Activated CD8-positive, alpha-beta memory T cell treated with anti-CD3 and anti-CD28 coated beads, Interleukin-2, amount 50 U/mL, for 4 hours (primary cell): ENCODE data around the gene SLC26A6.

Experiments used
- DNase-seq: peaks from one replicate; pipeline ENCODE4 v3.0.0-alpha.2; 2020

SLC26A6 gene, protein sequence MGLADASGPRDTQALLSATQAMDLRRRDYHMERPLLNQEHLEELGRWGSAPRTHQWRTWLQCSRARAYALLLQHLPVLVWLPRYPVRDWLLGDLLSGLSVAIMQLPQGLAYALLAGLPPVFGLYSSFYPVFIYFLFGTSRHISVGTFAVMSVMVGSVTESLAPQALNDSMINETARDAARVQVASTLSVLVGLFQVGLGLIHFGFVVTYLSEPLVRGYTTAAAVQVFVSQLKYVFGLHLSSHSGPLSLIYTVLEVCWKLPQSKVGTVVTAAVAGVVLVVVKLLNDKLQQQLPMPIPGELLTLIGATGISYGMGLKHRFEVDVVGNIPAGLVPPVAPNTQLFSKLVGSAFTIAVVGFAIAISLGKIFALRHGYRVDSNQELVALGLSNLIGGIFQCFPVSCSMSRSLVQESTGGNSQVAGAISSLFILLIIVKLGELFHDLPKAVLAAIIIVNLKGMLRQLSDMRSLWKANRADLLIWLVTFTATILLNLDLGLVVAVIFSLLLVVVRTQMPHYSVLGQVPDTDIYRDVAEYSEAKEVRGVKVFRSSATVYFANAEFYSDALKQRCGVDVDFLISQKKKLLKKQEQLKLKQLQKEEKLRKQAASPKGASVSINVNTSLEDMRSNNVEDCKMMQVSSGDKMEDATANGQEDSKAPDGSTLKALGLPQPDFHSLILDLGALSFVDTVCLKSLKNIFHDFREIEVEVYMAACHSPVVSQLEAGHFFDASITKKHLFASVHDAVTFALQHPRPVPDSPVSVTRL

DNA sequence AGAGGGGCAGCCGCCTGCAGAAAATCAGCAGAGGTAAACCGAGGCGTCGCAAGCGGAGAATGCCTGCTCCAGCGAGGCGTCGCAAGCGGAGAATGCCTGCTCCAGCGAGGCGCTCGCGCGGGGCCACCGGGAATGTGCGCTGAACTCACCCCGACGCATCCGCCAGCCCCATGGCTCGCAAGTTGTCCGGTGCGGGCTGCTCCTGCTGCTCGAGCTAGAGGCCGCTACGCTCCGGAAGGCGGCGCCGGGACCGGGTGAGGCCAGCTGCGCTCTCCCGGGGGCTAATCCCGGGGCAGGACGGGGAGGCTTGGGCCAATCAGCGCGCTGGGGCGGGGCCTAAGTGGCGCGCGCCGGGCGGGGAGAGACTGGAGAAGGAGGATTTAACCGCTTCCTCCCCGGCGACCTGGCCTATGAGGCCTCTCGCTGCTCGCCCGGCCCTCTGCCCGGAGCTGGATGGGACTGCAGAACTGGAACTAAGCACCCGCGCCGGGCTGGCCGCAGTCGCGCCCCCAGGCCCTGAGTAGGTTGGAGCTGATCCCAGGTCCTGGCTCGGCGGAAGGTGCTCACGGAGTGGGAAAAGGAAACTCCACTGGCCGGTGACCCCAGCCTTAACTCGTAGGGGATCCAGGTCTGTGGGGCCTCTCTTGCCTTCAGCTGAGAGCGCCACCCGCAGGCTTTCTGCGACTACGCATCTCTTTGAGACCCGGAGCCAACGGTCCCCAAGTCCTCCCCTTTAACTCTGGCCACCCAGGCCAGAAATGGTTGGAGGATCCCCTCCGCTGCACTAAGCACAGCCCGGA lies at the start of gene SLC26A6:
Gene SLC26A6, minus strand, starts transcription at position 240 of the 800 bp plus-strand sequence. Its CDS starts 68 bp downstream, at position 172.
- peak; percentile 93 for DNase-seq

DNA sequence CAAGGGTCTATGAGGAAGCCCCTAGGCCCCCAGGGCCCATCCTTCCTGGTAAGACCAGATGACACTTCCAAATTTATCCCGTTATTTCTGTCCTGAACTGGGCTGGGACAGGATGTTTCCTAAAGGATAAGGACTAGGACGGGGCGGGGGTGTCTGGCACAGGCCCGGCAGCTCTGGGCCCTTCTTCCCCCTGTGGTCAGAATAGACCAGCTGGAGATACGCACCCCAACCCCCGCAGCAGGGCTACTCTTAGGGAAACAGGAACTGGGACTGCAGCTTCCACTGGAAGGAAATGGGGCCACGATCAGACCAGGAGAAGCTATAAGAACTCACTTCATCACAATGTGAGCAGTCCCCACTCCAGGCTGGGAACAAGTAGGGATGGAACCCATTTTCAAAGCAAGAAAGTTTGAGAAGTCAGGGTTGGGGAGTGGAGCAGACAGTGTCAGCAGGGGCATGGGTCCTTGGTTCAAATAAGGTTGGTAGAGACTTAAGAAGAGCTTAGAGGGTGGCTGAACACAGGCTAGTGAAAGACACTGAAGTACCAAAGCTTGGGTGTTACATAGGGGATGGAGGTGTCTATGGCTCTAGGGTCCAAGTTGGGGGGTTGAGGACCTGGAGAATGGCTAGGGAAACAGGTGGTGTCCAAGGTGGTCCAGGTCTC lies 49.4 kb upstream of the SLC26A6 start:
- DNase-seq = no peak

DNA sequence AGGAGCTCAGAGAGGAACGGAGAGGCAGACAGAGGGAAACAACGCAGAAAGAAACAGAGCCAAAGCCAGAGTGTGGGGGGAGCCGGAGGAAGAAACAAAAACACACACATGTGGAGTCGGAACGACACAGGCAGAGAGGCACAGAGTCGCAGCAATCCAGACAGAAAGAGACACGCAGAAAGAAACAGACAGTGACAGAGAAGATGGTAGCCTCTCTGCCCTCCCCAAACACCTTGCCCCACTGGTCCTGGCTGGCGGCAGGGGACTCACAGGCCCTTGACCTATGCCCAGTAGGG lies 48.7 kb upstream of the SLC26A6 start:
- DNase-seq = no peak

DNA sequence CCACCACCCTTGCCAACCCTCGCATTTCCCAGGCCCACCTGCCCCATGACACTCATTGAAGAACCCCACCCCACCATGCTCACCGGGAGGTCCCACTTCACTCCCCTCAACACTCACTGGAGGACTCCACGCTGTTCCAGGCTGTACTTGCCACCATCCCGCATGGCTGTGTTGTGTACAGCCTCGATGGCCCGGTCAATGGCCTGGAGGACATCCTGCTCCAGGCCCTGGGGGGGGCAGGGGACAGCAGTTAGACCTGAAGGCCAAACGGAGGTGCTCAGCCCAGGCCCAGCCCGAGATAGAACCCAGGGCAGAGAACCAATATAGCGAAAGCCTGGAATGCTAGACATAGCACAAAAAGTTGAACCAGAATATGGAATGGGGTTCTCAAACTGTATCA lies 47.5 kb upstream of the SLC26A6 start:
- DNase-seq = no peak

DNA sequence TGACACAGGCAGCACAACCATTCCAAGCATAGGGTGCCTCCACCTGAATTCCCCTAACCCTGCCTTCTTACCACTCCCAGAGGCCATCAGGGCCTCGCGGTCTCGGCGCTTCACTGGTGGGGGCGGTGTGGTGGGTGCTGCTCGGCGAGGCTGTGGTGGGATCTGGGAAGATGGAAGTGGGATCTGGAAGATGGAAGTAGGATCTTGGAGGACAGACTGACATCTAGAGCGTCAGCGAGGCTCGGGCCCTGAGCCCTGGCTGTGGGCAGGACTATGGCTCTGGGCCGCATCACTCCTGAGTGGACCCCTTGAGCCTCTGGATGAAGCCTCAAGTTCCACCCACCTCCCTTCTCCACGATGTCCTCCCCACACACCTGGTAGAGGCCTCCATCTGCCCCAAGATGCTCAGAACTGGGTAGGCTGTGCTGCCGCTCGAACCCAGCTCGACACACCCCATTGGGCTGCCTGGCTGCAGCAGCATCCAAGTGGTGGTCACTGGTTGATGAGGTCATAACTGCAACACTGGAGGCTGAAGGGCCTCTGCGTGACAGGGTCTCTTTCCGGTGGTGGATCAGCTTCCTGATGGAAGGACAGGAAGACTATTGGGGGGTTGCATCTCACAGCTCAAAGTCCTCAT lies 46.8 kb upstream of the SLC26A6 start:
- no peak for DNase-seq

DNA sequence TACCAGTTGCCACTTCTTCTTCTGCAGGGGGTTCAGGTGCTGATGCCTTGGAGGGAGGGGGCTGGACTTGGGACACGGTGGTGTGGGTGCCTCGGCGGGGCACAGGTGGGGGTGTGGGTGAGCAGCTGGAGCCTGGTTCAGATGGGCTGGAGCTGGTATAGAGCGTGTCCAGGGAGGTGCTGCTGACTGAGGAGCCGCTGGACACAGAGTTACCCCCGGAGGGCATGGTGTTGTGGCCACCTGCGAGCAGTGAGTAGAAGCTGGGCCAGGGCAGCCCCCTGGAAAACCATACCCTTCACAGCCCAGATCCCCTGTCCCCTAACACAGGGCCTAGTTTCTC lies 46.2 kb upstream of the SLC26A6 start:
- DNase-seq = no peak

DNA sequence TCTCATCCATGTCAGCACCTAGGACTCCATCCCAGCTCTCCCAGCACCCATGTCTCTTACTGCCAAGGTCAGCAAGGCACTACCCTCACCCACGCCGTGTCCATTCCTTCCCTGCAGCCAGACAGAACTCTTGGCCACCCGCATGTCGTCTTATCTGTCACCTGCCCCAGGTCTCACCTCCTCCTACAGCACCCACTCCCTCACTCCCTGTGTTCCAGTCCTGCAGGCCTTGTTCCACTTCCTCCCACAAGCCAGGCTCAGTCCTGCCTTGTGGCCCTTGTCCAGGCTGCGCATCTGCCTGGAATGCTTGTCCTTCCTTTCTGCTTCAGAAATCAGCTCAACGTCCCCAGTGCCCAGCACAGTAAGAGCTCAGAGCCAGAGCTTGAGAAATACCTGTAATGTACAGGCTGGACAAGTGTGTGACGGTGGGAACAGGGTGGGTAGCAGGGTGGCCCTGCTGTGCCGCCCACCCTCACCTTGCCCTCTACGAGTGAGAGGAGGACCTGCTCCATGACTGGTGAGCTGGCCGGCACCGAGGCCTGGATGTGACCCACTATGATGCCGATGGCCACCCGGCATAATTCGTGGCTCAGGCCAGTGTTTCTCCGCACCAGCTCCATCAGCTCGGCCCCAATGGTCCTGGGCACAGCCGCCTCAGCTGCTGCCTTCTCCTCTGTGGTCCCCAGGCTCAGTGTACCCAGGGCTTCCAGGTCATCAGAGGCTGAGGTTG lies 45.7 kb upstream of the SLC26A6 start:
- no peak for DNase-seq

DNA sequence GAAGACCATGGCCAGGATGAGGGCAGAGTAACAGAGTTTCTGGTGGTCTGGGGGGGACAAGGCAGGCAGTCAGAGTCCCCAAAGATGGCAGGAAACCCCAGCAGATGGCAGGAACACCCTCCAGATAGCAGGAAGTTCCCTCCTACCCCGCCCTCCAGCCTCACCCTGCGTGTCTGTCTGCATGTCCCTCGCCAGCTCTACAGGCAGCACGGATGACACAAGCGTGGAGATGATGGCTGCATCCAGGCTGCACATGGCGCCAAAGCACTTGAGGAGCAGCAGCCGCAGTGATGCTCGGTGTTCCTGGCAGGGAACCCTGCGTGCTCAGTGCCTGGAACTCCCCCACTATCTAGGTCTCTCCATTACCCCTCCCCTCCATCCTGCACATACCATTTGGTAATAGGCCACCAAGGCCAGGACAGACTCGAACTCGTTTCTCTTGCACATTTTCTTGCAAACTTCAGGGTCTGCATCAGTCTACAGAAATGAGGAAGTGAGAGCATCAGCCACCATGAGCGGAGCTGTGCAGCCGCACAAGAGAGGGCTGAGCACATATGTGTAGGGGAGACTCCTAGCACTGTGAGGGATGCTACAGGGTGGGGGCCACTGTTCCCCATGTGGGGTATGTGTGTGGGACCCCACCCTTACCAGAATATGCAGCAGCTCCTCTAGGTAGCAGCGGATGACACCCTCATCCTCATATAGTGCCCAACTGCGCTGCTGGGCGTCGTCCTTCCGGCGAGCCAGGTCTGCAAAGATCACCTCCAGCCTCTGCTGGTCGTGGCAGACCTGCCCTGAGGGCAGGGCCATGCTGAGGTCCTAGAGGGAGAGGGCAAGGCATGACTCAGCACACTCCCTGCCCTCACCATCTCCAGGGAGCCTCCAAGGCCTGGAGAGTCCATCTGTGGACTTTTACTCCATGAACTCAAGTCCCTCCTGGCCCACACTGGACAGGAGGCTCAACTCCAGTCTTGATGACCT lies 44.4 kb upstream of the SLC26A6 start:
- DNase-seq = no peak

DNA sequence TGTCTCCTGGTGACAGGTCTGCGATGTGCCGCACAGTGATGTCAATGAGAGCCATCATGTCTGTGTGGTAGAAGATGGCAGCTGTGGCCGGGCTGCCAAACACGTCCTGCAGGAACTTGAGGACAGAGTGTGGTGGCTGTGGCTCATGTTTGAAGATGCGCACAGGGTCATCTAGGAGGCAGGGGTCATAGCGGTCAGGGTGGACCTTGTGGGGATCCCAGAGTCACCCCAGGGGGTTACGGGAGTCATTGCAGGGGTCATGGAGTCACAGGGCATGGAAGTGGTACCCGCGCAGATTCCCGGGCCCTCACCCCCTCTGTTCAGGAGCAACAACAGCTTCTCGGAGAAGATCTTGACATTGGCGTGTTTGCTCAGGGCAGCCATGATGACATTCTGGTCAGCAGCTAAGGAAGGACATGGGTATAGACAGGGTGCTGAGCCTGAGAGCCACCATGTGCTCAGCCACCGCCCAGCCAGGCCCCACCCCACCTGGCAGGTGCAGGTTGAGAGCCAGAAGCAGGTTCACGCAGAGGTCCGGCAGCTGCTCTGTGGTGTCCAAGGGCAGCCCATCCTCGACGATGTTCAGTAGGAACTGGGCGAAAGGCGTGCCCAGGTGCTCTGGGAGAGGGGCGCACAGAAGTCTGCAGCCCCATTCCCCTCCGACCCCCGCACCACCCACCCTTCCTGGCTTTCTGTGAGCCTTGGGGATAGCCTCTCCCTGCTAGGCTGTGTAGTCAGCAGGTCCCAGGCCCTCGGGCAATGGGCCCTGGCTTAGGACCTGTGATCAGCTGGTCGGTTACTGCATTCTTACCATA lies 43.5 kb upstream of the SLC26A6 start:
- no peak for DNase-seq

DNA sequence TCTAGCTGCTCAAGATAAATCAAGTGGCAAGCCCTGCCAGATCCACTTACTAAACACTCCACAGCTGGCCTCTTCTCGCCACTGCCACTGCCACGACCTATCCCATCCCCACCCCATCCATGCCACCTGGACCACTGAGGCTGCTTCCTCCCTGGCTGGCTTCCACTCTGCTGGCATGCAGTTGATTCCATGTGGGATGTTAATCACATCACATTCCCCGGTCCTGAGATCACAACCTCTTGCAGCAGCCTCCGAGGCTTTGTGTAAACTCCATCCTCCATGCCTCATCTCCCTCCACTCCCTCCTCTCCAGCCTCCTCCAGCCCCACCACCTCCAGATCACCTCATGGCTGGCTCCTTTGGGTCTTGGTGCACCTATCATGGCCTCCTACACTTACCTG lies 42.8 kb upstream of the SLC26A6 start:
- DNase-seq = no peak

DNA sequence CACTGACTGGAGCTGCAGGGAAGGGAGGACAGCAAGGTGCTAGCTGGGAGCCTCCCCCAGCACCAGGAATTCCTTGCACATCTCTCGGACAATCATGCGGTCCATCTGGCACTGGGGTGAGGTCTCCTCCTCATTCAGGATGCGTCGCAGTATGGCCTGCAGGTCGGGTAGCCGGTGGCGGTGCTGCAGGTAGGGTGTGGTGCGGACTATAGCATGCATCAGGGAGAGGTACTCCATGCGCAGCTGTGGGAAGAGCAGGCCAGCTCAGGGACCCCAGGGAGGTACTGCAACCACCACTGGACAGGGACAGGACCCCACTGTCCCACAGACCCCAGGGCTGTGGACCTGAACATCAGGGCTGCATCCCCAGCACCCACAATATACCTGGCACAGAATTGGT lies 39.2 kb upstream of the SLC26A6 start:
- no peak for DNase-seq

DNA sequence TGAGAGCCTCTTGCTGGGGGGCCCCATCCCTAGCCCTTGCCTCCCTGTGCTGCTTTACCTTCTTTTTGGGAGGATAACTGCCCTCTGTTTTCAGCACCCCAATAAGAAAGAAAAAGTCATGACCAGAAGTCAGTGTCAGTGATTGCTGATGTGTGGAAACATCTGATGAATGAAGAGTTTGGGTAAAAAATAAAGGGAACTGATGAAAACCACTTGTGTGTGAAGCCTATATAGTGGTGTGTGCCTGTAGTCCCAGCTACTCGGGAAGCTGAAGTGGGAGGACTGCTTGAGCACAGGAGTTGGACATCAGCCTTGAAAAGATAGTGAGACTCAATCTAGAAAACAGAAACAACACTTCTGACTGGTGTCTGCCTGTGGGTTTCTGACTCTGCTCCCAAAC lies 37.3 kb upstream of the SLC26A6 start:
- DNase-seq = no peak

DNA sequence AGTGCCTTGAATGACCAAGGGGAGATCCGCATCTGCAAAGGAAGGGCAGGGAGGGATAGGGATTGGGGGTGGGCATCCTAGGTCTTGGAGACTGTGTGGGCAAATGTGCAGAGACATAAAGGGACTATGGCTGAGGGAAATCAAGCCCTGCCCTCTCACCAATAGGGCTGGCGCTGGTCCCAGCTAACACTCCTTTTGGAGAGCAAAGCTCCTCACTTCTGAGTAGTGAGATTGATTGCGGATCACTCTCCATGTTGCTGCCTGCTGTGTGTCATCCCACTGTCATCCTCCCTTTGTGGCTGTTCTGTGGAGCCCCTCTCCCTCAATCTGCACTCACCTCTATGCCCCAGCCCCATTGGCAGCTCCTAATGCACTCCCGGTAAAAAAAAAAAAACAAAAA lies 29.7 kb upstream of the SLC26A6 start:
- no peak for DNase-seq

DNA sequence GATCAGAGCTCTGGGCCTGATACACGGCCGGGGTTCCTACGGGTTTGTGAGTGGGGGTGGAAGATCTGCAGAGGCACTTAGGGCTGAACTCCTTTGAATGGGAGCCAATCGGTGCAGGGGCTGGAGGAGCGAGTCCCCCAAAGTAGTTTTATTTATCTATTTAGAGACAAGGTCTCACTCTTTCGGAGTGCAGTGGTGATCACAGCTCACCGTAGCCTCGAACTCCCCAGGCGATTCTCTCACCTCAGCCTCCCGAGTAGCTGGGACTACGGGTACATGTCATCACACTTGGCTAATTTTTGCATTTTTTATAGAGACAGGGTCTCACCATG lies 29.0 kb upstream of the SLC26A6 start:
- DNase-seq = no peak

DNA sequence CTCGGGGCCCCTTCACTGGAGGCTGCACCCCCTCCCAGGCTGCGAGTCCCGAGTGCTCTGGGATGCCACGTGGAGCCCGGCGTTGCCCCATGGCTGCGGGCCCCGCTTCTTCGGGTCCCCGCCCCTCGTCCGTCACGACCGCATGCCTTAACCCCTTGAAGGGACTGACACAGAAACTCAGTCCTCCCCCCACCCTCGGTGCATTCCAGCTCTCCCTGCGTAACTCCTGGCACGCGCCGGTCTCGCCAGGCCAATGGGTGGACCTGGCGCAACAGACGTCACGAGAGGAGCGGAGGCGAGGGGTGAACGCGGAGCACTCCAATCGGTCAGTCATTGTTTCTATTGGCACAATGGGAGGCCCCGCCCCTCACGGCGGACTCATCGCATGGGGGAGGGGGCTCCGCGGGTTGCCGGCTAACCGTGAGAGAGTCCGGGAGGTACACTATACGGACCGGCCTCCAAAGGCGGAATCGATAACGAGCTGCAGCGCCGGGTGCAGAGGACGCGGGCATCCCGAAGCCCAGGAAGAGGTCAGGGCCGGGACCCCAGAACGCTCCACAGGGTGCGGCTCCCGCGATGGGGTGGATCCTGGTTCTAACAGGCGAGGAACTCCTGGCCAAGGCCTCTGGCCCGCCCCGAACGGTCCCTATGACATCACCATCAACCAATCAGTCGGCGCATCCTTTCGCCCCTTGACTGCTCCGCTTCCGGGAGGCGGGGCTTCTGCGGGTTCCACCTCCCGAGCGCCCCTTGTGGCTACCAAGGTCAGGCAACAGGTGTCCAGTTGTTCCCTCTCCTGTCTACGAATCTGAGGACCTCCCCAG lies 28.4 kb upstream of the SLC26A6 start:
- peak; percentile 76 for DNase-seq

DNA sequence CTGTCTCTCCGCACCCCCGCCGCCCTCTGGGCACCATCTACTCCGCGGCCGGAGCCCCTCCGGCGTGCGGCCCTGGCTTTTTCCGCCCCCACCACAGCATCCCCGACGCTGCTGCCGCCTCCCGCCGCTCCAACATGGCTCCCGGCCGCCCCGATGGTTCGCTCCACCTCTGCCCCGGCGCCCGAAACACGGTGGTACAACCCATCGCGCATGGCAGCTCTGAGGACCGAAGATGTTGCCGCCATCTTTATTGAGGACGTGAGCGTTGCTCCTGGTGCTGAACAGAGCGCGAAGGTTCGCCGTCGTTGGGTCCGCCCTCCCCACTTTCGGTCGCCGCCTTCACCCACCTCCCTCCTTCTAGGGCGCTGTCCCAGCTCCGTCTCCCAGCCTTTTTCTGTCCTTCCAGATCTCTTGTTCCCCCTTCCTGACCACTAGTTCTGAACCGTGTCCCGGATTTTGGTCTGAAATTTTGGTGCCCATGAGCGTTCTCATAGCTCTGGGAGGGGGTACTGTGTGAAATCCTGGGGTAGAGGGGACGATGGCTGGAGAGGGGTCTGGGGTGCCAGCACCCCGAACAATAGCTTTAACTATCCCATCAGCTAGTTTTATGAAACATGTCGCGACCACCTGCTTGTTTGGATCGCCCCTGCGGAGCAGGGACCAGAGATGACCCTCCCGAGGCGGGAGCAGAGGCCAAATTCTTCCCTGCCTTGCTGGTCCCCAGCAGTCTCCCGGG lies 27.7 kb upstream of the SLC26A6 start, which contains the start of gene CELSR3:
Gene CELSR3, minus strand, starts transcription at position 134 of the 736 bp plus-strand sequence. CDS start 252 bp downstream, outside the sequence.
- no peak for DNase-seq

DNA sequence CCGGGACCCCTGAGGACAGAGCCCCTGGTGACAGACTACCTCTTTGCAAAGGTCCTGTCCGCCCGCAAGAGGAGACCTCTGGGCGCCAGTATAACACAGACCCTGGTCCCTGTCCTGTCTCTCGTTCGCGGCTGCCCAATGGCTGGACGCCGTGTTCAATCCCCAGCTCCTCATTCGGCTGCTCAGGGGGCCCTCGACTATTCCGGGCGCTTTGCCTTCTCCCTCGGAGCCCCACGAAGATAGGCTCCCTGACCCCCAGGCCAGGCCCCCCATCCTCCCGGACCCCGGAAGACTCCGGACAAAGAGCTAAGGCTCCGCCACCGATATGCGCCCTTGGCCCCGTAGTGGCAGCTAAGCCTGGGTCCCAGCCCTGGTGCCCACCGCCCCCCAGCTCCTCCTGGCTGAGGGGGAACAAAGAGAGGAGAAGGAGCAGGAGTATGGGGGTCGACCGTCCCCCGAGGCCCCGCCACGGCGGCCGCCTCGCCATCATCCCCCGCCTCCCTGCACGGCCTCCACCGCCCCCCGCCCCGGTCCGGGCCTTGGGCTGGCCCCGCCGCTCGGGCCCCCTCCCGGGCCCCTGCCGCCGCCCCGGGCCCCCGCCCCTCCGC lies 27.0 kb upstream of the SLC26A6 start:
- DNase-seq = no peak
